SK-N-SH (cell line): Measurements from ENCODE around the gene GRIP2. TPM values are rescaled to one million over a fixed set of nuclear protein-coding genes. Genes with fewer than 3 reads are reported as not detected.
A peak's percentile ranks its signal among the peaks of the same experiment; 100 is the strongest.

Source experiments
- CTCF ChIA-PET: fragments of 300-600, 350-600 bp; formaldehyde crosslinking; extraction: SDS; loops from one replicate; lab custom pipeline; 2021; lab: Yijun Ruan, JAX
- POLR2A ChIA-PET: fragments of 350-600 bp; sonication (Branson Sonifier 250); formaldehyde crosslinking; extraction: SDS; loops from one replicate; lab custom pipeline; 2020; ENCODE audit warnings: antibody characterized with exemption, inconsistent platforms; lab: Yijun Ruan, JAX
- DNase-seq: peaks from one replicate; pipeline ENCODE4 v3.0.0; 2012
- H2AFZ ChIP-seq: fragments of 200-600 bp; sonication (generic); 2 replicates; pipeline ENCODE4 v1.8.1; 2016; ENCODE audit warnings: antibody characterized with exemption, mild to moderate bottlenecking, low read depth
- H3F3A ChIP-seq: fragments of 200-600 bp; sonication (generic); replicated peaks from 2 replicates; pipeline ENCODE3; 2016; ENCODE audit warnings: antibody characterized with exemption, mild to moderate bottlenecking; ENCODE audit not compliant: insufficient read depth
- H3K27ac ChIP-seq, 2 experiments: fragments of 200-500 bp in 1 of 2; fragments of 200-600 bp in 1 of 2; sonication (Bioruptor generic) in 1 of 2; sonication (generic), shearing (Covaris generic) in 1 of 2; 2 replicates each; pipeline versions ENCODE4 v1.5.1 to v1.6.1; 2014 to 2016; ENCODE audit warnings: low read depth in 2 of 2, inconsistent platforms in 1 of 2, low read length in 1 of 2, mild to moderate bottlenecking in 1 of 2, mixed read lengths in 1 of 2
- H3K27me3 ChIP-seq: fragments of 200-600 bp; sonication (generic), shearing (Covaris generic); 2 replicates; pipeline ENCODE4 v1.6.1; 2016; ENCODE audit warnings: mixed run types; ENCODE audit not compliant: insufficient read depth
- H3K36me3 ChIP-seq, 2 experiments: fragments of 200-500 bp in 1 of 2; fragments of 200-600 bp in 1 of 2; sonication (Bioruptor generic) in 1 of 2; sonication (generic) in 1 of 2; replicated peaks in 1 of 2; 2 replicates each; pipeline versions ENCODE3 to v1.5.1; 2014 to 2016; ENCODE audit warnings: low read length in 1 of 2, mild to moderate bottlenecking in 1 of 2; ENCODE audit not compliant: insufficient read depth in 2 of 2, control insufficient read depth in 1 of 2
- H3K4me1 ChIP-seq, 2 experiments: fragments of 200-500 bp in 1 of 2; fragments of 200-600 bp in 1 of 2; sonication (Bioruptor generic) in 1 of 2; sonication (generic), shearing (Covaris generic) in 1 of 2; 2 replicates each; pipeline versions ENCODE4 v1.5.1 to v1.6.1; 2014 to 2016; ENCODE audit warnings: low read depth in 1 of 2, low read length in 1 of 2, mixed run types in 1 of 2; ENCODE audit not compliant: insufficient read depth in 2 of 2, control insufficient read depth in 1 of 2
- H3K4me2 ChIP-seq: fragments of 200-600 bp; sonication (generic), shearing (Covaris generic); 2 replicates; pipeline ENCODE4 v1.6.1; 2017; ENCODE audit warnings: mixed run types
- H3K4me3 ChIP-seq, 2 experiments: fragments of 200-500 bp in 1 of 2; fragments of 200-600 bp in 1 of 2; sonication (Bioruptor generic) in 1 of 2; sonication (generic), shearing (Covaris generic) in 1 of 2; 2 replicates each; pipeline versions ENCODE4 v1.5.1 to v1.8.1; 2014 to 2016; ENCODE audit warnings: low read depth in 2 of 2, inconsistent platforms in 1 of 2, low read length in 1 of 2, mild to moderate bottlenecking in 1 of 2, mixed read lengths in 1 of 2, moderate library complexity in 1 of 2
- H3K79me2 ChIP-seq: fragments of 200-600 bp; sonication (generic); 2 replicates; pipeline ENCODE4 v1.8.1; 2017; ENCODE audit warnings: mild to moderate bottlenecking; ENCODE audit not compliant: insufficient read depth
- H3K9ac ChIP-seq: fragments of 200-600 bp; sonication (generic); 2 replicates; pipeline ENCODE4 v1.6.1; 2017; ENCODE audit warnings: mixed run types
- H3K9me2 ChIP-seq: fragments of 200-600 bp; sonication (generic); 2 replicates; pipeline ENCODE4 v1.6.1; 2017; ENCODE audit warnings: mixed run types
- H3K9me3 ChIP-seq: fragments of 200-600 bp; sonication (generic); 2 replicates; pipeline ENCODE4 v1.6.1; 2017; ENCODE audit warnings: mixed run types, mild to moderate bottlenecking, moderate library complexity
- H4K20me1 ChIP-seq: fragments of 200-600 bp; sonication (generic); 2 replicates; pipeline ENCODE4 v1.6.1; 2017; ENCODE audit warnings: mild to moderate bottlenecking, mixed run types; ENCODE audit not compliant: insufficient read depth
- EZH2phosphoT487 ChIP-seq: fragments of 200-600 bp; sonication (generic); IDR thresholded peaks from 2 replicates; pipeline ENCODE4 v1.6.1; 2017; ENCODE audit warnings: low read depth, mixed run types, mild to moderate bottlenecking, antibody characterized with exemption, moderate library complexity, borderline replicate concordance
- FOXM1 ChIP-seq: IDR thresholded peaks from 2 replicates; pipeline ENCODE4 v1.4.0; 2012; ENCODE audit warnings: low read depth, mild to moderate bottlenecking
- GABPA ChIP-seq: IDR thresholded peaks from 2 replicates; pipeline ENCODE4 v1.4.0; 2012; ENCODE audit warnings: low read depth, mild to moderate bottlenecking
- GATA2 ChIP-seq: sonication (generic); formaldehyde crosslinking; IDR thresholded peaks from 2 replicates; pipeline ENCODE4 v1.5.0; 2020; ENCODE audit warnings: mild to moderate bottlenecking, missing genetic modification reagents
- RAD21 ChIP-seq: IDR thresholded peaks from 2 replicates; pipeline ENCODE4 v1.6.1; 2012; ENCODE audit warnings: mild to moderate bottlenecking, low read length
- RCOR1 ChIP-seq: fragments of 150-350 bp; IDR thresholded peaks from 2 replicates; pipeline ENCODE4 v1.6.1; 2017; ENCODE audit warnings: antibody characterized with exemption, low read length
- RXRA ChIP-seq: IDR thresholded peaks from 2 replicates; pipeline ENCODE4 v1.4.0; 2012; ENCODE audit warnings: low read depth, mild to moderate bottlenecking, borderline replicate concordance
- TEAD4 ChIP-seq: IDR thresholded peaks from 2 replicates; pipeline ENCODE4 v1.4.0; 2012; ENCODE audit warnings: mild to moderate bottlenecking, borderline replicate concordance; ENCODE audit not compliant: insufficient read depth
- YY1 ChIP-seq: IDR thresholded peaks from 2 replicates; pipeline ENCODE4 v1.4.0; 2012; ENCODE audit warnings: low read depth, mild to moderate bottlenecking
- WGBS: methylation state at CpG from one replicate; pipeline ENCODE4 v1.1.6; 2017; ENCODE audit warnings: low lambda C conversion rate; 5-methylcytosine and 5-hydroxymethylcytosine counted together
- polyA plus RNA-seq, 3 experiments: library from polyadenylated mRNA; depleted of rRNA; stranded (reverse); fragments of >200 nt; gene quantifications; 2 replicates each; pipeline ENCODE4 v1.2.3, GENCODE V29; 2012
- TF ChIP-seq, protein P1 (sequence below): IDR thresholded peaks from 2 replicates; pipeline ENCODE4 v1.4.0; 2012; ENCODE audit warnings: low read depth, borderline replicate concordance

GRIP2 gene
- polyA plus RNA-seq, 1 of the 3 experiments (the other 2 are of a cell fraction), result 0.15 TPM

- DNase-seq, result no peak
- Histone ChIP-seq H3K79me2 (no peaks in the 10 kb centered on the region), H3K4me1 (peaks cover 0 to 5% of the 10 kb centered on the region in 2 experiments; a peak in 1 of 4 replicates), H3K9me2 (no peaks in the 10 kb centered on the region), H4K20me1 (no peaks in the 10 kb centered on the region), H3K9me3 (no peaks in the 10 kb centered on the region)
- CTCF ChIA-PET, result interaction anchor here (0.9 kb wide), 1 partner anchor 28 kb away, joined by 3 read pairs; no protein-coding TSS in a partner anchor
- TF ChIP-seq RAD21 (peak; percentile 23), GATA2 (no peak)
- TF ChIP-seq, all 33 proteins: peak for 1
- POLR2A ChIA-PET, result no interaction called here
- H3K27me3 ChIP-seq, result no peaks in the 10 kb centered on the region; the same call in 1 of the 2 replicates
- no peak overlapping the region for H3K4me3 ChIP-seq
- no peak overlapping the region for H3K27ac ChIP-seq
- WGBS, result 42% methylated on average over 5 of the region's 5 CpGs
- H3K36me3 ChIP-seq, result no peaks in the 10 kb centered on the region
- H3F3A ChIP-seq, result no peaks in the 10 kb centered on the region
- no peak overlapping the region for H3K9ac ChIP-seq
- no peak overlapping the region for H3K4me2 ChIP-seq
- no peak overlapping the region for H2AFZ ChIP-seq
Measured at GRCh38 chr3:14577897-14578296, 37.8 kb upstream of the GRIP2 start.

- no peak overlapping the region for H2AFZ ChIP-seq
- H3K27me3 ChIP-seq, result no peaks in the 10 kb centered on the region
- H3K4me1 ChIP-seq, result peaks cover 0 to 5% of the 10 kb centered on the region in 2 experiments; a peak in 1 of 4 replicates
- H3F3A ChIP-seq, result no peaks in the 10 kb centered on the region
- H3K9me2 ChIP-seq, result no peaks in the 10 kb centered on the region
- CTCF ChIA-PET, result interaction anchor here (0.8 kb wide), 1 partner anchor 28 kb away, joined by 3 read pairs; no protein-coding TSS in a partner anchor
- 69% methylated on average over 9 of the region's 9 CpGs for WGBS
- no peaks in the 10 kb centered on the region for H3K36me3 ChIP-seq
- no peak overlapping the region for H3K4me2 ChIP-seq
- H3K9me3 ChIP-seq, result no peaks in the 10 kb centered on the region
- no peak overlapping the region for H3K9ac ChIP-seq
- DNase-seq, result no peak
- H3K4me3 ChIP-seq, result no peak overlapping the region
- POLR2A ChIA-PET, result no interaction called here
- no peaks in the 10 kb centered on the region for H3K79me2 ChIP-seq
- H4K20me1 ChIP-seq, result no peaks in the 10 kb centered on the region
- H3K27ac ChIP-seq, result no peak overlapping the region
- TF ChIP-seq EZH2phosphoT487 (no peak), YY1 (no peak), RXRA (no peak), GATA2 (no peak), RCOR1 (no peak)
- TF ChIP-seq, protein P1, sequence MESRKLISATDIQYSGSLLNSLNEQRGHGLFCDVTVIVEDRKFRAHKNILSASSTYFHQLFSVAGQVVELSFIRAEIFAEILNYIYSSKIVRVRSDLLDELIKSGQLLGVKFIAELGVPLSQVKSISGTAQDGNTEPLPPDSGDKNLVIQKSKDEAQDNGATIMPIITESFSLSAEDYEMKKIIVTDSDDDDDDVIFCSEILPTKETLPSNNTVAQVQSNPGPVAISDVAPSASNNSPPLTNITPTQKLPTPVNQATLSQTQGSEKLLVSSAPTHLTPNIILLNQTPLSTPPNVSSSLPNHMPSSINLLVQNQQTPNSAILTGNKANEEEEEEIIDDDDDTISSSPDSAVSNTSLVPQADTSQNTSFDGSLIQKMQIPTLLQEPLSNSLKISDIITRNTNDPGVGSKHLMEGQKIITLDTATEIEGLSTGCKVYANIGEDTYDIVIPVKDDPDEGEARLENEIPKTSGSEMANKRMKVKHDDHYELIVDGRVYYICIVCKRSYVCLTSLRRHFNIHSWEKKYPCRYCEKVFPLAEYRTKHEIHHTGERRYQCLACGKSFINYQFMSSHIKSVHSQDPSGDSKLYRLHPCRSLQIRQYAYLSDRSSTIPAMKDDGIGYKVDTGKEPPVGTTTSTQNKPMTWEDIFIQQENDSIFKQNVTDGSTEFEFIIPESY, result no peak
Measured at GRCh38 chr3:14576163-14576562, 36.0 kb upstream of the GRIP2 start.

DNA sequence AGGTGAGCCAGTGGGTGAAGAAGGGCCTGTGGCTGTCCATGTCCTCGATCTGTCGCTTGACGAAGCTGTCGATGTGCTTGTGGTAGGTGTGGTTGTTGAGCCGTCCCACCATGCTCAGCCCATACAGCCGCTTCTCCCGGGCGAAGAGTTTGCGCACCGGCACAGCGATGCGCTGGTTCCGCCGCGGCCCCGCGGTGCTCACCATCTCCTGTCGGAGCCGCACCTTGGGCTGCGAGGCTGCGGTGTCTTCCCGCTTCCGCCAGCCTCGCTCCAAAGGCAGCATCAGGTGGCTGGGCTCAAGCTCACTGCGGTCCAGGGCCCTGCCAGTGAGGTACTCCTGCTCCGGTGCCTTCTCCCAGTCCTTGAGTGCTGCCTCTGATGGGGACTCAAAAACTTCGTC, 34.0 kb upstream of the GRIP2 start:
- WGBS, result 86% methylated on average over 20 of the region's 27 CpGs
- no peaks in the 10 kb centered on the region for H4K20me1 ChIP-seq
- no peak for DNase-seq
- H3K9ac ChIP-seq, result no peak overlapping the region
- H3K4me2 ChIP-seq, result no peak overlapping the region
- H3K27me3 ChIP-seq, result no peaks in the 10 kb centered on the region
- no peak for TF ChIP-seq GABPA
- no peak for TF ChIP-seq TEAD4
- no peak for TF ChIP-seq FOXM1
- TF ChIP-seq, all 33 proteins: peak for 0
- H3K79me2 ChIP-seq, result no peaks in the 10 kb centered on the region
- CTCF ChIA-PET, result interaction anchor here (1.5 kb wide), 1 partner anchor 28 kb away, joined by 4 read pairs; no protein-coding TSS in a partner anchor
- no peak overlapping the region for H3K27ac ChIP-seq
- H3K9me2 ChIP-seq, result no peaks in the 10 kb centered on the region
- H3K9me3 ChIP-seq, result no peaks in the 10 kb centered on the region
- no peak overlapping the region for H2AFZ ChIP-seq
- H3F3A ChIP-seq, result no peaks in the 10 kb centered on the region
- H3K36me3 ChIP-seq, result no peaks in the 10 kb centered on the region
- POLR2A ChIA-PET, result no interaction called here
- peaks cover 0 to 20% of the 10 kb centered on the region in 2 experiments; a peak in 2 of 4 replicates for H3K4me1 ChIP-seq
- H3K4me3 ChIP-seq, result no peak overlapping the region
